C4-2B (cell line): Measurements from ENCODE around the gene CCDC148.

Experiments
- ZFX ChIP-seq: fragments of 450-650 bp; IDR thresholded peaks from 2 replicates; pipeline ENCODE4 v1.6.1; 2017
- TF ChIP-seq, protein P1 (sequence below): fragments of 450-650 bp; conservative IDR thresholded peaks from 2 replicates; pipeline ENCODE4 v1.5.1; 2017; ENCODE audit warnings: mild to moderate bottlenecking

DNA sequence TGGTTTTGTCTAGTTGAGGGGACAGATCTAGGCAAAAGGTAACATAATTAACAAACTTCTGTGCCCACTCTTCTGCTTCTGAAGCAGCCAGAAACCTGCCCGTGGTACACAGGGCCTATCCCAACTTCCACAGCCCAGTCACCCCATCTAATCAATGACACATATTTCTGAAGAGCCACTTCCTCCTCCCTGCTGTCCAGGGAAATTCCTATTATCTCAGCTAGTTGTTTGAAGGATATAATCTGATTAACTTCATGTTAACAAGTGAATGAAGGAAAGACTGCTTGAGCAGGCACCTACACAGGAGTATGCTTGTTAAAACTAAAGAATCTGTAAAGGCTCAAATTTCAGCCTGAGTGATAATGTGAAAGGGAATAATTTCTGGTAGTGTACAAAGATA lies 61.4 kb downstream of the CCDC148 start:
- TF ChIP-seq, protein P1, sequence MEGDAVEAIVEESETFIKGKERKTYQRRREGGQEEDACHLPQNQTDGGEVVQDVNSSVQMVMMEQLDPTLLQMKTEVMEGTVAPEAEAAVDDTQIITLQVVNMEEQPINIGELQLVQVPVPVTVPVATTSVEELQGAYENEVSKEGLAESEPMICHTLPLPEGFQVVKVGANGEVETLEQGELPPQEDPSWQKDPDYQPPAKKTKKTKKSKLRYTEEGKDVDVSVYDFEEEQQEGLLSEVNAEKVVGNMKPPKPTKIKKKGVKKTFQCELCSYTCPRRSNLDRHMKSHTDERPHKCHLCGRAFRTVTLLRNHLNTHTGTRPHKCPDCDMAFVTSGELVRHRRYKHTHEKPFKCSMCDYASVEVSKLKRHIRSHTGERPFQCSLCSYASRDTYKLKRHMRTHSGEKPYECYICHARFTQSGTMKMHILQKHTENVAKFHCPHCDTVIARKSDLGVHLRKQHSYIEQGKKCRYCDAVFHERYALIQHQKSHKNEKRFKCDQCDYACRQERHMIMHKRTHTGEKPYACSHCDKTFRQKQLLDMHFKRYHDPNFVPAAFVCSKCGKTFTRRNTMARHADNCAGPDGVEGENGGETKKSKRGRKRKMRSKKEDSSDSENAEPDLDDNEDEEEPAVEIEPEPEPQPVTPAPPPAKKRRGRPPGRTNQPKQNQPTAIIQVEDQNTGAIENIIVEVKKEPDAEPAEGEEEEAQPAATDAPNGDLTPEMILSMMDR = no peak
- no peak for TF ChIP-seq ZFX
